ENCODE data around the gene HOXD8.

DNA sequence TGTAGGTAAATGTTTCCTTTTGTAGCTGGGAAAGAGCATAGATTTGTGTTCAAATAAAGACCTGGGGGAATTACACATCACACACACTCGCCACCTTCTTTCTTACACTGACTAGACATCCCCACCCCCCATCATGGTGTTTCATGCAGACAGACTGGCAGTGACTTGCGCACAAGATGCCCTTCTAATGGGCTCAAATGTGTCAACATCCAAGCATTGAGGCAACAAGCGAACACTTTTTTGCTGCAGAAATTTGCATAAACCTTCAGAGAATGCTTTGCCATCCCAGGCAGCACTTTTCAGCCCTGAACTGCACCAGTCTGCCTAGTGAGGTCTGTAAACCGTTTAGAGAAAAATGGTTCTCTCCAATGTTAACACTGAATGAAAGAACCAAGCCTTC, 4.5 kb downstream of the HOXD8 start:
- no peak for TF ChIP-seq POLR2AphosphoS5 (IDR thresholded peaks at IDR 0.05; ENCODE audit: low read depth, low read length)
- TF ChIP-seq, protein P1, sequence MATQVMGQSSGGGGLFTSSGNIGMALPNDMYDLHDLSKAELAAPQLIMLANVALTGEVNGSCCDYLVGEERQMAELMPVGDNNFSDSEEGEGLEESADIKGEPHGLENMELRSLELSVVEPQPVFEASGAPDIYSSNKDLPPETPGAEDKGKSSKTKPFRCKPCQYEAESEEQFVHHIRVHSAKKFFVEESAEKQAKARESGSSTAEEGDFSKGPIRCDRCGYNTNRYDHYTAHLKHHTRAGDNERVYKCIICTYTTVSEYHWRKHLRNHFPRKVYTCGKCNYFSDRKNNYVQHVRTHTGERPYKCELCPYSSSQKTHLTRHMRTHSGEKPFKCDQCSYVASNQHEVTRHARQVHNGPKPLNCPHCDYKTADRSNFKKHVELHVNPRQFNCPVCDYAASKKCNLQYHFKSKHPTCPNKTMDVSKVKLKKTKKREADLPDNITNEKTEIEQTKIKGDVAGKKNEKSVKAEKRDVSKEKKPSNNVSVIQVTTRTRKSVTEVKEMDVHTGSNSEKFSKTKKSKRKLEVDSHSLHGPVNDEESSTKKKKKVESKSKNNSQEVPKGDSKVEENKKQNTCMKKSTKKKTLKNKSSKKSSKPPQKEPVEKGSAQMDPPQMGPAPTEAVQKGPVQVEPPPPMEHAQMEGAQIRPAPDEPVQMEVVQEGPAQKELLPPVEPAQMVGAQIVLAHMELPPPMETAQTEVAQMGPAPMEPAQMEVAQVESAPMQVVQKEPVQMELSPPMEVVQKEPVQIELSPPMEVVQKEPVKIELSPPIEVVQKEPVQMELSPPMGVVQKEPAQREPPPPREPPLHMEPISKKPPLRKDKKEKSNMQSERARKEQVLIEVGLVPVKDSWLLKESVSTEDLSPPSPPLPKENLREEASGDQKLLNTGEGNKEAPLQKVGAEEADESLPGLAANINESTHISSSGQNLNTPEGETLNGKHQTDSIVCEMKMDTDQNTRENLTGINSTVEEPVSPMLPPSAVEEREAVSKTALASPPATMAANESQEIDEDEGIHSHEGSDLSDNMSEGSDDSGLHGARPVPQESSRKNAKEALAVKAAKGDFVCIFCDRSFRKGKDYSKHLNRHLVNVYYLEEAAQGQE (IDR thresholded peaks at IDR 0.05; ENCODE audit: insufficient read depth in 1 of 2, low read depth in 2 of 2, low read length in 2 of 2): no peak
- no peak for TF ChIP-seq TAF1 (IDR thresholded peaks at IDR 0.05; ENCODE audit: borderline replicate concordance, insufficient read depth, low read length)
- TF ChIP-seq FOXP2 (optimal IDR thresholded peaks at IDR 0.05; ENCODE audit: borderline replicate concordance, extremely low read depth, extremely low read length, insufficient read depth): no peak
- no peak for TF ChIP-seq SIN3A (IDR thresholded peaks at IDR 0.05; ENCODE audit: borderline replicate concordance, insufficient read depth, low read length)
